Left lung (tissue), 10 donors: ENCODE measurements around the gene APRT. TPM values are rescaled to one million over a fixed set of nuclear protein-coding genes. Genes with fewer than 3 reads are reported as not detected.

Experiments used
- ATAC-seq: fragments of 200-7000 bp; cut with Tn5 transposase; one replicate; pipeline ENCODE4 v1.9.1; 2020; ENCODE audit warnings: moderate library complexity
- DNase-seq, 4 donors: peaks; one replicate each; pipeline ENCODE4 v3.0.0-alpha.2; 2013 to 2020
- H3K27ac ChIP-seq, 2 donors: fragments of 200-600 bp; sonication (generic) in 1 of 2; one replicate each; pipeline versions ENCODE4 v1.5.0 to v1.8.0; 2020 to 2021
- H3K27me3 ChIP-seq, 2 donors: fragments of 200-600 bp; sonication (generic) in 1 of 2; one replicate each; pipeline versions ENCODE4 v1.5.0 to v1.8.0; 2020 to 2021
- H3K36me3 ChIP-seq, 2 donors: fragments of 200-600 bp; sonication (generic) in 1 of 2; one replicate each; pipeline versions ENCODE4 v1.5.0 to v1.8.0; 2020 to 2021
- H3K4me1 ChIP-seq, 2 donors: fragments of 200-600 bp; one replicate each; pipeline ENCODE4 v1.8.0; 2021
- H3K4me3 ChIP-seq, 2 donors: fragments of 200-600 bp; sonication (generic) in 1 of 2; one replicate each; pipeline versions ENCODE4 v1.5.0 to v1.8.0; 2020 to 2021; ENCODE audit warnings: mild to moderate bottlenecking in 1 of 2
- H3K9me3 ChIP-seq, 2 donors: fragments of 200-600 bp; sonication (generic) in 1 of 2; one replicate each; pipeline versions ENCODE4 v1.5.0 to v1.8.0; 2020 to 2021
- intact Hi-C, 2 donors: fragments of 100-400 bp; cut with DNase I; formaldehyde crosslinking; loops; one replicate each; pipeline versions ENCODE4 v1.11.2 to v1.14.2; 2022
- polyA plus RNA-seq, 6 donors: library from polyadenylated mRNA; unstranded; fragments of 120-200 nt; gene quantifications; one replicate each; pipeline ENCODE4 v1.2.1, GENCODE V29; 2013; ENCODE audit not compliant: insufficient read length in 6 of 6
- total RNA-seq, 2 donors: library from RNA; stranded (reverse); fragmentation: NEBNext Ultra II Directional; extraction: Animal tissue kit (Norgen Biotek cat#: 25700); gene quantifications; one replicate each; pipeline ENCODE4 v1.2.1, GENCODE V29; 2021
- TF ChIP-seq, protein P1 (sequence below), 2 donors: fragments of 200-600 bp; sonication (generic) in 1 of 2; IDR thresholded peaks; one replicate each; pipeline versions ENCODE4 v1.5.0 to v1.8.0; 2021; ENCODE audit warnings: antibody characterized with exemption in 2 of 2
- donor health status: DM: no; HTN: yes; CAD: no.
- donor health status: DM: no; HTN: no; CAD: no.

APRT gene
- total and polyA plus RNA-seq, 8 donors = 69.9 to 161 (median 96.8) TPM

DNA sequence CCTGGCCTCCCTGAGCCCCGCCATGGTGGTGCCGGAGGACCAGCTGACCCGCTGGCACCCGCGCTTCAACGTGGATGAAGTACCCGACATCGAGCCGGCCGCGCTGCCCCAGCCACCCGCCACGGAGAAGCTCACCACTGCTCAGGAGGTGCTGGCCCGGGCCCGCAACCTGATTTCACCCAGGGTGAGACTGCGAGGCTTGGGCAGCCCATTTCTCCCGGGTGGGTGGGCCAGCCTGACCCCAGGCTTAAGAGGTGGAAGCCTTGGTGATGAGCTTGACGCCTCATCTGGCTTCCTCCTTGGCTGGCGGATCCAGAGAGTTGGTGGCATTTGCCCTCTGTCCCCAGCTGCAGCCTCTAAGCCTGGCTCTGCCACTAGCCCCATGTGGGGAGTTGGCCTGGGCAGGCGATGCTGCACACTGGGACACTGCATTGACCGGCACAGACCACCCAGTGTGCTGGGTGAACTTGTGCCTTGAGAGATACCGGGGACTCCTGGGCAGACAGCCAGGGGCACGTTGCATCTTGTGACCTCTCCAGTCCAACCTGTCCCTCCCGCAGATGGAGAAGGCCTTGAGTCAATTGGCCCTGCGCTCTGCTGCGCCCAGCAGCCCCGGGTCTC lies 5.1 kb downstream of the APRT start:
- H3K4me1 ChIP-seq = peaks cover 17 to 52% of the 10 kb centered on the region in 2 donors
- DNase-seq (no peak), ATAC-seq (no peak)
- H3K4me3 ChIP-seq = no peak overlapping the region
- intact Hi-C loops = no loop called here
- H3K36me3 ChIP-seq = peaks cover 0 to 32% of the 10 kb centered on the region in 2 donors
- no peak overlapping the region for H3K27ac ChIP-seq
- H3K9me3 ChIP-seq = no peaks in the 10 kb centered on the region
- TF ChIP-seq, protein P1, sequence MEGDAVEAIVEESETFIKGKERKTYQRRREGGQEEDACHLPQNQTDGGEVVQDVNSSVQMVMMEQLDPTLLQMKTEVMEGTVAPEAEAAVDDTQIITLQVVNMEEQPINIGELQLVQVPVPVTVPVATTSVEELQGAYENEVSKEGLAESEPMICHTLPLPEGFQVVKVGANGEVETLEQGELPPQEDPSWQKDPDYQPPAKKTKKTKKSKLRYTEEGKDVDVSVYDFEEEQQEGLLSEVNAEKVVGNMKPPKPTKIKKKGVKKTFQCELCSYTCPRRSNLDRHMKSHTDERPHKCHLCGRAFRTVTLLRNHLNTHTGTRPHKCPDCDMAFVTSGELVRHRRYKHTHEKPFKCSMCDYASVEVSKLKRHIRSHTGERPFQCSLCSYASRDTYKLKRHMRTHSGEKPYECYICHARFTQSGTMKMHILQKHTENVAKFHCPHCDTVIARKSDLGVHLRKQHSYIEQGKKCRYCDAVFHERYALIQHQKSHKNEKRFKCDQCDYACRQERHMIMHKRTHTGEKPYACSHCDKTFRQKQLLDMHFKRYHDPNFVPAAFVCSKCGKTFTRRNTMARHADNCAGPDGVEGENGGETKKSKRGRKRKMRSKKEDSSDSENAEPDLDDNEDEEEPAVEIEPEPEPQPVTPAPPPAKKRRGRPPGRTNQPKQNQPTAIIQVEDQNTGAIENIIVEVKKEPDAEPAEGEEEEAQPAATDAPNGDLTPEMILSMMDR (IDR thresholded peaks at IDR 0.05) = no peak
- peaks cover 0 to 8% of the 10 kb centered on the region in 2 donors for H3K27me3 ChIP-seq

DNA sequence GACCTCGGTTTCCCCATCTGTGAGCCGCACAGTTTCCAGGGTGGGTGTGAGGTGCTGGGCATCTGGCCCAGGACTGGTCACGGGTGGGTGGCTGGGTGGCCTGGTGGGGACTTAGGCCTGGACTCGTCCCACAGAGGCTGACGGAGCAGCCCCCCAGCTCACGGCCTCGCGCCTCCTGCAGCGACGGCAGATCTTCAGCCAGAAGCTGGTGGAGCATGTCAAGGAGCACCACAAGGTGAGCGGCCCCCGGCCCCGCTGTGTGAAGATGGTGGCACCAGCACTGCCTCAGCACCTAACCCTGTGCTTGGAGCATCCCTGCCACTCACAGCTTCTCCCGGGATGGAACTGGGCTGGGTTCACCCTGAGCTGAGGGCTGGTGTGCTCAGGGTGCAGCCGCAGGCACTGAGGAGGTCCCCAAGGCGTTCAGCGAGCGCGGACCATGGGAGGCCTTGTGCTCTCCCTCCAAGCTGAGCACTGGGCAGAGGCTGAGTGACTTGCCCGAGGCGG lies 5.8 kb downstream of the APRT start:
- no peak overlapping the region for H3K4me3 ChIP-seq
- H3K27ac ChIP-seq = no peak overlapping the region
- intact Hi-C loops = no loop called here
- peaks cover 16 to 48% of the 10 kb centered on the region in 2 donors for H3K4me1 ChIP-seq
- H3K9me3 ChIP-seq = no peaks in the 10 kb centered on the region
- ATAC-seq (no peak), DNase-seq (no peak)
- TF ChIP-seq, protein P1 (IDR thresholded peaks at IDR 0.05) = no peak
- H3K27me3 ChIP-seq = peaks cover 0 to 8% of the 10 kb centered on the region in 2 donors
- peaks cover 0 to 32% of the 10 kb centered on the region in 2 donors for H3K36me3 ChIP-seq

DNA sequence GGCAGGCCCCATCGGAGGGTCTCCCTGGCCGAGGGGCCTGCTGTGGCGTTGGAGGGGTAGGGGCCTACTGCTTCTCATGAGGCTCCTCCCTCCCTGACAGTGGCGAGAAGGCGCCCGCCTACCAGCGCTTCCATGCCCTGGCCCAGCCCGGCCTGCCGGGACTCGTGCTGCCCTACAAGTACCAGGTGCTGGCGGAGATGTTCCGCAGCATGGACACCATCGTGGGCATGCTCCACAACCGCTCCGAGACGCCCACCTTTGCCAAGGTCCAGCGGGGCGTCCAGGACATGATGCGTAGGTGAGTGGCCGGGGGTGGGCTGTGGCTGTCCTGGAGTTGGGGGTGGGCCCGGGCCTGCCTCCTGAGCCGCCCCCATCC lies 6.4 kb downstream of the APRT start:
- ATAC-seq (no peak), DNase-seq (no peak)
- Histone ChIP-seq H3K4me3 (peak overlapping the region in 1 of 2 donors; percentile 73), H3K4me1 (peaks cover 10 to 44% of the 10 kb centered on the region in 2 donors), H3K27ac (no peak overlapping the region), H3K27me3 (peaks cover 0 to 8% of the 10 kb centered on the region in 2 donors), H3K9me3 (no peaks in the 10 kb centered on the region), H3K36me3 (peaks cover 0 to 32% of the 10 kb centered on the region in 2 donors)
- TF ChIP-seq, protein P1 (IDR thresholded peaks at IDR 0.05) = no peak
- intact Hi-C loops = no loop called here

DNA sequence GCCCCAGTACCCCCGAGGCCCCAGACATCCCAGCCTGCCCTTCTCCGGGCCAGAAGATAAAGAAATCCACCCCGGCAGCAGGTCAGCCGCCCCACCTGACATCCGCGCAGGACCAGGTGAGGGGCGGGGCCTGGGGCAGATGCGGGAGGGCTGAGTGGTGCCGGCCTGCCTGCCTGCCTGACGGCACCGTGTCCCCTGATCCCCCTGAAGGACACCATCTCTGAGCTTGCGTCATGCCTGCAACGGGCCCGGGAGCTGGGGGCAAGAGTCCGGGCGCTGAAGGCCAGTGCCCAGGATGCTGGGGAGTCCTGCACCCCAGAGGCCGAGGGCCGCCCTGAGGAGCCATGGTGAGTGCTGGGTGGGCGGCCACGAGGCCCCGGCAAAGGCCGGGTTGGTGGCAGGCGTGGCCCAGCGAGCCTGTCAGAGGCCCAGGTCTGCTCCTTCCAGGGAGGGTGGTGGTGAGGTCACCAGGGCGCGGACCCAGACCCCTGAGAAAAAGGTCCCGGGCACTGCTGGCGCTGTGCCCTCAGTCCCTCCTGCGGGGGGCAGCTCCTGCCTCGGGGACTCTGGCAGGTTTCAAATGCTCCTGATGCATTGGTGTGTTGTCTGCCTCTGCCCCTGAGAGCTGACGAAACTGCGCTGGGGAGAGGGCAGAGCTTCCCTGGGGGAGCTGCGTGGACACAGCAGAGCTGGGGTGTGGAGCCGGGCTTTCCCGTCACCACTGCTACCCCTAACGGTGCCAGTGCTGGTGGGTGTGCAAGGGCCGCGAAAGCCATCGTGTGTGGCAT lies 7.0 kb downstream of the APRT start:
- Histone ChIP-seq H3K4me3 (peak overlapping the region; percentile 45 to 73), H3K36me3 (peaks cover 0 to 26% of the 10 kb centered on the region in 2 donors), H3K27ac (no peak overlapping the region), H3K27me3 (peaks cover 0 to 8% of the 10 kb centered on the region in 2 donors), H3K9me3 (no peaks in the 10 kb centered on the region), H3K4me1 (peaks cover 6 to 44% of the 10 kb centered on the region in 2 donors)
- peak in 1 of 4 donors; percentile 83 for DNase-seq
- ATAC-seq = peak; percentile 4
- intact Hi-C loops = no loop called here
- TF ChIP-seq, protein P1 (IDR thresholded peaks at IDR 0.05) = no peak

DNA sequence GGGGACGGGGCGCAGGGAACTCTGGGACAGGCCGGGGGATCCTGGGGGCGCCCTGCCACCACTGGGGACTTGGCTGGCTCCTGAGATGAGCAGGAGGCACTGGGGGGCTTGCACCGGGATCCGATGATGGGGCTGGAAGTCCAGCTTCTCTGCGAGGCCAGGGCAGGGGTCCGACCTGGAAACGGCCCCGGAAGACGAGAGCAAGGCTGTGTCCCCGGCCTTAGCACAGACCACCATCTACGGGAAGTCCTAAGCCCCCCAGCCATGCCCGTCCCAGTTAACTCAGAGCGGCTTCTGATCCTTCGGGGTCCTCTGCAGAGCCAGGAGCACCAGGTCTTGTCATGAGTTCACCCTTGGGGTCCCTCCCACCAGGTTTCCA lies 7.6 kb downstream of the APRT start:
- H3K36me3 ChIP-seq = peaks cover 0 to 20% of the 10 kb centered on the region in 2 donors
- H3K4me3 ChIP-seq = peak overlapping the region; percentile 45 to 73
- ATAC-seq (no peak), DNase-seq (no peak)
- peaks cover 6 to 43% of the 10 kb centered on the region in 2 donors for H3K4me1 ChIP-seq
- no peak overlapping the region for H3K27ac ChIP-seq
- no peaks in the 10 kb centered on the region for H3K9me3 ChIP-seq
- intact Hi-C loops = no loop called here
- TF ChIP-seq, protein P1 (IDR thresholded peaks at IDR 0.05) = no peak
- H3K27me3 ChIP-seq = peaks cover 0 to 8% of the 10 kb centered on the region in 2 donors
